ENCODE measurements around the gene MUC13. TPM values are rescaled to one million over a fixed set of nuclear protein-coding genes. Genes with fewer than 3 reads are reported as not detected.

The MUC13 gene
- total RNA-seq, 1 donor from 2014 or later: not detected

GRCh38 chr3:124952282-124952855 is 17.8 kb upstream of the MUC13 start:
- DNase-seq (ENCODE audit: missing footprints) (no peak), ATAC-seq (no peak)
- intact Hi-C loops (cut with DNase I): no loop called here

GRCh38 chr3:124951511-124952281 is 17.1 kb upstream of the MUC13 start:
- DNase-seq (ENCODE audit: missing footprints): no peak
- intact Hi-C loops (cut with DNase I): no loop called here
- no peak for ATAC-seq

- ATAC-seq (no peak), DNase-seq (ENCODE audit: missing footprints) (no peak)
- intact Hi-C loops (cut with DNase I): no loop called here
Measured at GRCh38 chr3:124950026-124950425, 15.5 kb upstream of the MUC13 start.

GRCh38 chr3:124942613-124943012 is 8.1 kb upstream of the MUC13 start:
- ATAC-seq (no peak), DNase-seq (ENCODE audit: missing footprints) (no peak)
- intact Hi-C loops (cut with DNase I): no loop called here

GRCh38 chr3:124941771-124942170 is 7.2 kb upstream of the MUC13 start:
- no peak for ATAC-seq
- intact Hi-C loops (cut with DNase I): no loop called here

GRCh38 chr3:124939661-124940060 is 5.1 kb upstream of the MUC13 start:
- ATAC-seq (no peak), DNase-seq (ENCODE audit: missing footprints) (no peak)
- intact Hi-C loops (cut with DNase I): no loop called here

More at GRCh38 chr3:124941771-124942170, 7.2 kb upstream of the MUC13 start:
- no peak for DNase-seq (ENCODE audit: missing footprints)

GRCh38 chr3:124938896-124939295 is 4.3 kb upstream of the MUC13 start:
- intact Hi-C loops (cut with DNase I): no loop called here
- DNase-seq (ENCODE audit: missing footprints) (no peak), ATAC-seq (no peak)

GRCh38 chr3:124937049-124937448 is 2.5 kb upstream of the MUC13 start:
- intact Hi-C loops (cut with DNase I): no loop called here
- DNase-seq (ENCODE audit: missing footprints) (no peak), ATAC-seq (no peak)

GRCh38 chr3:124935794-124936542 is 1.4 kb upstream of the MUC13 start:
- intact Hi-C loops (cut with DNase I): no loop called here
- DNase-seq (ENCODE audit: missing footprints) (no peak), ATAC-seq (no peak)

- ATAC-seq (no peak), DNase-seq (ENCODE audit: missing footprints) (no peak)
- intact Hi-C loops (cut with DNase I): no loop called here
Measured at GRCh38 chr3:124935264-124935663, 713 bp upstream of the MUC13 start.

GRCh38 chr3:124928333-124929202 is 6.0 kb downstream of the MUC13 start:
- peak; percentile 57 for ATAC-seq
- intact Hi-C loops (cut with DNase I): loop anchor here (2.0 to 5.0 kb wide), 3 partner anchors 234 to 659 kb away; no protein-coding TSS in a partner anchor
- DNase-seq (ENCODE audit: missing footprints): no peak

- ATAC-seq: no peak
- DNase-seq (ENCODE audit: missing footprints): no peak
- intact Hi-C loops (cut with DNase I): loop anchor here (2.0 to 5.0 kb wide), 3 partner anchors 235 to 660 kb away; no protein-coding TSS in a partner anchor
Measured at GRCh38 chr3:124927574-124928045, 6.9 kb downstream of the MUC13 start.

- ATAC-seq (no peak), DNase-seq (ENCODE audit: missing footprints) (no peak)
- intact Hi-C loops (cut with DNase I): loop anchor here (5.0 kb wide), 2 partner anchors 511 to 661 kb away; no protein-coding TSS in a partner anchor
Measured at GRCh38 chr3:124926426-124927101, 8.0 kb downstream of the MUC13 start.

GRCh38 chr3:124924741-124925140 is 9.8 kb downstream of the MUC13 start:
- intact Hi-C loops (cut with DNase I): loop anchor here (5.0 kb wide), 2 partner anchors 513 to 663 kb away; no protein-coding TSS in a partner anchor
- DNase-seq (ENCODE audit: missing footprints) (no peak), ATAC-seq (no peak)

- intact Hi-C loops (cut with DNase I): no loop called here
- DNase-seq (ENCODE audit: missing footprints): no peak
- ATAC-seq: no peak
Measured at GRCh38 chr3:124923833-124924232, 10.7 kb downstream of the MUC13 start.

GRCh38 chr3:124920718-124921117 is 13.8 kb downstream of the MUC13 start:
- intact Hi-C loops (cut with DNase I): no loop called here
- ATAC-seq: peak; percentile 69
- no peak for DNase-seq (ENCODE audit: missing footprints)

GRCh38 chr3:124919756-124920155 is 14.8 kb downstream of the MUC13 start:
- DNase-seq (ENCODE audit: missing footprints): no peak
- intact Hi-C loops (cut with DNase I): no loop called here
- no peak for ATAC-seq

GRCh38 chr3:124918524-124918923 is 16.0 kb downstream of the MUC13 start:
- DNase-seq (ENCODE audit: missing footprints) (no peak), ATAC-seq (no peak)
- intact Hi-C loops (cut with DNase I): no loop called here

Data from Right ventricle myocardium inferior (tissue), 1 donor.